ENCODE measurements around the gene COL27A1. TPM values are rescaled to one million over a fixed set of nuclear protein-coding genes. Genes with fewer than 3 reads are reported as not detected.
A peak's percentile ranks its signal among the peaks of the same experiment; 100 is the strongest.

The COL27A1 gene
- total and polyA plus RNA-seq, 8 donors: 9.7 to 109 (median 19.6) TPM

DNA sequence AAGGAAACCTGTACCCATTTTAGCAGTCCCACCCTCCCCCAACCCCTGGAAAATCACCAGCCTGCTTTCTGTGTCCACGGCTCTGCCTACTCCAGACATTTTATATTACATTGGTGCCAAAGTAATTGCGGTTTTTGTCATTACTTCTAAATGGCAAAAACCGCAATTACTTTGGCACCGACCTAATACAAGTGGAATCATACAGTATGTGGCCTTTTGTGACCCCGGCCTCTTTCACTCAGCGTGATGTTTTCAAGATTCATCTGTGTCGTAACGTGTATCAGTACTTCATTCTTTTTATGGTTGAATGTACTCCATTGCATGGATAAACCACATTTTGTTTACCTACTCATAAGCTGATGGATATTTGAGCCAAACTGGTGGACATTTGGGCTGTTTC is 157.8 kb downstream of the COL27A1 start:
- intact Hi-C loops (cut with DNase I): no loop called here
- WGBS, 2 donors: 86 to 89% methylated on average over 8 of the region's 8 CpGs
- H3K27ac ChIP-seq: no peak overlapping the region
- TF ChIP-seq, protein P1, sequence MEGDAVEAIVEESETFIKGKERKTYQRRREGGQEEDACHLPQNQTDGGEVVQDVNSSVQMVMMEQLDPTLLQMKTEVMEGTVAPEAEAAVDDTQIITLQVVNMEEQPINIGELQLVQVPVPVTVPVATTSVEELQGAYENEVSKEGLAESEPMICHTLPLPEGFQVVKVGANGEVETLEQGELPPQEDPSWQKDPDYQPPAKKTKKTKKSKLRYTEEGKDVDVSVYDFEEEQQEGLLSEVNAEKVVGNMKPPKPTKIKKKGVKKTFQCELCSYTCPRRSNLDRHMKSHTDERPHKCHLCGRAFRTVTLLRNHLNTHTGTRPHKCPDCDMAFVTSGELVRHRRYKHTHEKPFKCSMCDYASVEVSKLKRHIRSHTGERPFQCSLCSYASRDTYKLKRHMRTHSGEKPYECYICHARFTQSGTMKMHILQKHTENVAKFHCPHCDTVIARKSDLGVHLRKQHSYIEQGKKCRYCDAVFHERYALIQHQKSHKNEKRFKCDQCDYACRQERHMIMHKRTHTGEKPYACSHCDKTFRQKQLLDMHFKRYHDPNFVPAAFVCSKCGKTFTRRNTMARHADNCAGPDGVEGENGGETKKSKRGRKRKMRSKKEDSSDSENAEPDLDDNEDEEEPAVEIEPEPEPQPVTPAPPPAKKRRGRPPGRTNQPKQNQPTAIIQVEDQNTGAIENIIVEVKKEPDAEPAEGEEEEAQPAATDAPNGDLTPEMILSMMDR (IDR thresholded peaks at IDR 0.05): no peak
- ATAC-seq (no peak), DNase-seq (no peak), FAIRE-seq (no peak)
- H3K4me3 ChIP-seq: no peak overlapping the region
- no peaks in the 10 kb centered on the region for H3K9me3 ChIP-seq
- no peaks in the 10 kb centered on the region for H3K27me3 ChIP-seq
- H3K36me3 ChIP-seq: peaks cover 0 to 6% (median 0%) of the 10 kb centered on the region in 3 donors
- peaks cover 0 to 9% (median 0%) of the 10 kb centered on the region in 3 donors for H3K4me1 ChIP-seq

DNA sequence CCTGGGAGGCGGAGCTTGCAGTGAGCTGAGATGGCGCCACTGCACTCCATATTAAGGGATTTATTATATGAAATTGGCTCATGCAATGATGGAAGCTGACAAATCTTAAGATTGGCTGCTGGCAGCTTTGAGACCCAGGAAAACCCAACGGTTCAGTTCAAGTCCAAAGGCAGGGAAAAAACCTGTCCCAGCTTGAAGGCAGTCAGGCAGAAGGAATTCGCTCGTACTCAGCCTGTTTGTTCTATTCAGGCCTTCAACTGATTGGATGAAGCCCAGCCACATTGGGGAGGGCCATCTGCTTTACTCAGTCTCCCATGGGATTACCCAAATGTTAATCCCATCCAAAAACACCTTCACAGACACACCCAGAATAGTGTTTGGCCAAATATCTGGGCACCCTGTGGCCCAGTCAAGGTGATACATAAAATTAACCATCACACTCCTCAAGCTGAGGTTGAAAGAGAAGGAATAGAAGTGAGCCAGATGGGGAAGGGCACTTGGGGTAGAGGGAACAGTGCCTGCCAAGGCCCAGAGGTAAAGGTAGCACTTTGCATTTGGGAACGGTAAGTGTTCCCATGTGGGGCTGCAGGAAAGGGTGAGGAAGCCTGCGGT is 159.0 kb downstream of the COL27A1 start:
- Histone ChIP-seq H3K4me1 (peaks cover 0 to 9% (median 0%) of the 10 kb centered on the region in 3 donors), H3K27me3 (no peaks in the 10 kb centered on the region), H3K4me3 (no peak overlapping the region), H3K27ac (peak overlapping the region in 2 of 4 donors; percentile 66 to 68), H3K9me3 (no peaks in the 10 kb centered on the region), H3K36me3 (peaks cover 0 to 6% (median 0%) of the 10 kb centered on the region in 3 donors)
- ATAC-seq: no peak
- WGBS, 2 donors: 83 to 87% methylated on average over 7 of the region's 7 CpGs
- peak in 1 of 6 donors; percentile 9 for DNase-seq
- TF ChIP-seq, protein P1 (IDR thresholded peaks at IDR 0.05): no peak
- intact Hi-C loops (cut with DNase I): no loop called here
- no peak for FAIRE-seq

DNA sequence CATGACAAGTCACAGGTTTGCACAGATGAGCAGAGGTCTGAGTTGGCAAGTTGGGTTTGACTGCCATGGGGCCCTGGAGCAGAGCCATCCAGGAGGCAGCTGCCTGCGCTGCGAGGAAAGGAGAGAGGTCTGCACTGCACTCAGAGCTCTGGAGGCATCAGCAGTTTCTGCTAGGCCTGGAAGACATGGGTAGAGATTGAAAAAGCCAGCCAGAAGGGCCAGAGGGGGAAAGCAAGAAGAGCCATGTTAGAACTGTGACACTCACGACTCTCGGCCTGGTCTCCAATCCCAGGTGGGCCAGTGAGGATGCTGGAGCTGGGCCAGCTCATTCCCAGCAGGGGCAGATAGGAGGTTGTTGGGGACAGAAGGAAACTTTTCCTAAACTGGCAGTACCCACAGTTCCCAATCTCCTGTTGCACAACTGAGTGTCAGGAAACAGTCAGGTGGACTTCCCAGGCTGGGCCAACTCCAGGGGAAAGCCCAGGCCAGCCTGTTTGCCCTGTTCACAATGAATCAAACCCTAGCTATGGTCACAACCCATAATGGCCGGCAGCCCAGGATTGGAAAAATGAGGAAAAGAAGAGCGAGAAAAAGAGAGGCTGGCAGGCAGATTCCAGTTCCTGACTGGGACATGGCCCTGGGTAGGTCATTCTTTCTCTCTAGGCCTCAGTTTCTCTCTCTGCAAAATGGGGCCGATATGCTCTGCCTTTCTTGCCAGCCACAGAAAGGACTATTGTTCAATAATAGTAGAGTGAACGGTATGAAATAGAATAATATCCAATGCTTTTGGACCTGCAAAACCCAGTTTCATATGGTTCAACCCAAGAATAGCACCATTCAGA is 159.8 kb downstream of the COL27A1 start:
- TF ChIP-seq, protein P1 (IDR thresholded peaks at IDR 0.05): no peak
- no peak for FAIRE-seq

DNA sequence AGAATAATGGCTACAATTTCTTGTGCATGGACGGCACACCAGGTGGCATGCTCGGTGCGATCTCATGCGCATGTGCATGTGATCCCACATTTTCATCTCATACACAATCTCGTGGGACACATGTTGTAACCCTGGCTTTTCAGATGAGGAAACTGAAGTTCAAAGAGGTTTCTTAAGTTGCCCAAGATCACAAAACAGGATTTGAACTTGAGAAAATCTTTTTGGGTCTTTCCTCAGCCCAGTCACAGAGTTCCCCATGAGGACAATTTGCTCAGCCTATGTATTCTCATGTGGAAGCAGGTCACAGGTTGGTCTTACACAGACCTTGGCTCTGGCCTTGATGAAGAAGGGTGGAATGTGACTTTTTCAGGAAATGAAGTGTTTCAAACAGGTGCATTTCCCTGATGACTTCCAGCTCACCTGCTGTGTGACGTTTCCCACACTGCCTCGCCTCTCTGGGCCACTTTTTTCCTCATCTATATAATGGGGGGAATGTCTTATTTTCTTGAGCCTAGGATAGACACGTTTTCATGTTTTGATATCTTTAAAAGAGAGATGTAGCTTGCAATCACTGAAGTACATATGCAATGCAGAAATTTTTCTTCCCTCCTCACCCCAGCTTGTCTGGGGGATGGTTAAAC is 160.5 kb downstream of the COL27A1 start:
- TF ChIP-seq, protein P1 (IDR thresholded peaks at IDR 0.05): no peak
- DNase-seq (peak in 2 of 6 donors; percentile 6 to 8), ATAC-seq (peak in 1 of 4 donors; percentile 10), FAIRE-seq (no peak)
- no peak overlapping the region for H3K4me3 ChIP-seq
- intact Hi-C loops (cut with DNase I): no loop called here
- H3K27ac ChIP-seq: peak overlapping the region in 2 of 4 donors; percentile 66 to 68
- no peaks in the 10 kb centered on the region for H3K36me3 ChIP-seq
- no peaks in the 10 kb centered on the region for H3K27me3 ChIP-seq
- H3K4me1 ChIP-seq: peaks cover 0 to 9% (median 0%) of the 10 kb centered on the region in 3 donors
- H3K9me3 ChIP-seq: no peaks in the 10 kb centered on the region
- 74 to 76% methylated on average over 8 of the region's 8 CpGs for WGBS, 2 donors

More for the DNA sequence above, 159.8 kb downstream of the COL27A1 start:
- intact Hi-C loops (cut with DNase I): no loop called here
- 70 to 73% methylated on average over 8 of the region's 8 CpGs for WGBS, 2 donors
- peak in 4 of 6 donors; percentile 18 to 71 (median 53) for DNase-seq
- Histone ChIP-seq H3K36me3 (peaks cover 0 to 4% (median 0%) of the 10 kb centered on the region in 3 donors), H3K4me1 (peaks cover 0 to 9% (median 0%) of the 10 kb centered on the region in 3 donors), H3K9me3 (no peaks in the 10 kb centered on the region), H3K27me3 (no peaks in the 10 kb centered on the region), H3K4me3 (no peak overlapping the region), H3K27ac (peak overlapping the region in 2 of 4 donors; percentile 66 to 68)
- peak; percentile 17 to 92 (median 84) for ATAC-seq
